Measurements from ENCODE around the gene ZER1.

GRCh38 chr9:128762671-128763449 is 8.9 kb downstream of the ZER1 start:
- TF ChIP-seq CREB5 (CRISPR knock-in tag; IDR thresholded peaks at IDR 0.05; ENCODE audit: low read depth) = no peak
- no peak for TF ChIP-seq ISL1 (CRISPR knock-in tag; IDR thresholded peaks at IDR 0.05)
- TF ChIP-seq POU6F1 (CRISPR knock-in tag; IDR thresholded peaks at IDR 0.05; ENCODE audit: borderline replicate concordance, low read depth) = no peak
- TF ChIP-seq CSDC2 (CRISPR knock-in tag; IDR thresholded peaks at IDR 0.05) = no peak
